Central memory CD8-positive, alpha-beta T cell (primary cell): ENCODE data around the gene PAPOLB.
"Not testable (repeated sequence)": the region's sequence is repeated elsewhere in the genome, so short reads cannot be mapped to it uniquely, and the experiment has no call there.

Experiments
- ATAC-seq: fragments of 150-1000 bp; cut with Tn5 transposase; replicated peaks from 2 replicates; pipeline ENCODE4 v1.10.0; 2022; ENCODE audit warnings: mild to moderate bottlenecking, moderate FRiP score, moderate number of reproducible peaks; ENCODE audit not compliant: poor library complexity, severe bottlenecking; ENCODE audit errors: extremely low read depth
- DNase-seq, 2 donors: peaks; one replicate each; pipeline ENCODE4 v3.0.0; 2021; ENCODE audit warnings: low spot score in 2 of 2
- H3K27ac Mint-ChIP-seq: one replicate; pipeline ENCODE4 v1.8.0; 2022; ENCODE audit warnings: low read depth, mild to moderate bottlenecking, moderate library complexity, mixed read lengths
- H3K27me3 Mint-ChIP-seq: one replicate; pipeline ENCODE4 v1.8.0; 2022; ENCODE audit warnings: mixed read lengths
- H3K36me3 Mint-ChIP-seq: one replicate; pipeline ENCODE4 v1.8.0; 2022; ENCODE audit warnings: mild to moderate bottlenecking, moderate library complexity, mixed read lengths; ENCODE audit not compliant: insufficient read depth
- H3K4me1 Mint-ChIP-seq: one replicate; pipeline ENCODE4 v1.8.0; 2022; ENCODE audit warnings: mixed read lengths
- H3K4me3 Mint-ChIP-seq: one replicate; pipeline ENCODE4 v1.8.0; 2022; ENCODE audit warnings: mild to moderate bottlenecking, moderate library complexity, mixed read lengths
- H3K9me3 Mint-ChIP-seq: one replicate; pipeline ENCODE4 v1.8.0; 2022; ENCODE audit warnings: mixed read lengths

PAPOLB gene

GRCh38 chr7:4861673-4862072 is at the start of gene PAPOLB:
Gene PAPOLB, minus strand, starts transcription at chr7:4862030. Its CDS starts 220 bp downstream, at chr7:4861810.
- H3K27ac Mint-ChIP-seq: peak within 1 kb of the TSS; percentile 42
- H3K27me3 Mint-ChIP-seq: peaks cover 60% of the 10 kb centered on the region
- no peaks in the 10 kb centered on the region for H3K9me3 Mint-ChIP-seq
- H3K4me1 Mint-ChIP-seq: no peaks in the 10 kb centered on the region
- peaks cover 4% of the 10 kb centered on the region for H3K36me3 Mint-ChIP-seq
- ATAC-seq (peak; percentile 65), DNase-seq (peak in 1 of 2 donors; percentile 23)
- peak within 1 kb of the TSS; percentile 59 for H3K4me3 Mint-ChIP-seq

DNA sequence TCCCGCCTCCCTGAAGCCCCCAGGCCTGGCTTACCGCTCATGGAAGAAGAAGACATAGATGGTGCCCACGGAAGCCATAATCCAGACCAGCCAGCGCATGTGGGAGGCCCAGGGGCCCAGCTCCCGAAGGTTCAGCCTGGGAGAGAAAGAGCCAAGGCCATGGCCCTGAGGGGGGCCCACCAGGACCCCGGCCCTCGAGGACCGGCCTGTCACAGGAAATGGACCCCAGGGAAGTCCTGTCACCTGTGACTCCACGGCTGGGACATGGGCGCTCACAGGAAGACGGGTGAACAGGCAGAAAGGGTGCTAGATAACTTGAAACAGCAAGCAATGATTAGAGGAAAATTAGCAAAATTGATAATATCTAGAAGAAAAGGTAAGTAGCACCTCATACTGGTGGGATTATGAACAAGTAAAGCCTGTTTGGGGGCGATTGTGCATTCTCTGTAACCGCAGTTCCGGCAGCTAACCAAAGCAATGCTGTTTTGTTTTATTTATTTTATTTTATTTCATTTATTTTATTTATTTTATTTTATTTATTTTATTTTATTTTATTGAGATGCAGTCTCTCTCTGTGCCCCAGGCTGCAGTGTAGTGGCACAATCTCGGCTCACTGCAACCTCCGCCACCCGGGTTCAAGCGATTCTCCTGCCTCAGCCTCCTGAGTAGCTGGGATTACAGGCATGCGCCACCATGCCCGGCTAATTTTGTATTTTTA is 49.4 kb upstream of the PAPOLB start:
- ATAC-seq: no peak
- H3K4me3 Mint-ChIP-seq: no peak overlapping the region

GRCh38 chr7:4906682-4907081 is 44.9 kb upstream of the PAPOLB start:
- peaks cover 48% of the 10 kb centered on the region for H3K27me3 Mint-ChIP-seq
- DNase-seq: no peak
- H3K4me3 Mint-ChIP-seq: no peak overlapping the region
- H3K4me1 Mint-ChIP-seq: no peaks in the 10 kb centered on the region
- ATAC-seq: no peak
- no peaks in the 10 kb centered on the region for H3K9me3 Mint-ChIP-seq
- H3K36me3 Mint-ChIP-seq: peaks cover 2% of the 10 kb centered on the region
- H3K27ac Mint-ChIP-seq: no peak overlapping the region

More for the DNA sequence above, 49.4 kb upstream of the PAPOLB start:
- DNase-seq: no peak
- H3K4me1 Mint-ChIP-seq: no peaks in the 10 kb centered on the region
- peaks cover 15% of the 10 kb centered on the region for H3K27me3 Mint-ChIP-seq
- no peaks in the 10 kb centered on the region for H3K9me3 Mint-ChIP-seq
- no peak overlapping the region for H3K27ac Mint-ChIP-seq
- H3K36me3 Mint-ChIP-seq: no peaks in the 10 kb centered on the region

DNA sequence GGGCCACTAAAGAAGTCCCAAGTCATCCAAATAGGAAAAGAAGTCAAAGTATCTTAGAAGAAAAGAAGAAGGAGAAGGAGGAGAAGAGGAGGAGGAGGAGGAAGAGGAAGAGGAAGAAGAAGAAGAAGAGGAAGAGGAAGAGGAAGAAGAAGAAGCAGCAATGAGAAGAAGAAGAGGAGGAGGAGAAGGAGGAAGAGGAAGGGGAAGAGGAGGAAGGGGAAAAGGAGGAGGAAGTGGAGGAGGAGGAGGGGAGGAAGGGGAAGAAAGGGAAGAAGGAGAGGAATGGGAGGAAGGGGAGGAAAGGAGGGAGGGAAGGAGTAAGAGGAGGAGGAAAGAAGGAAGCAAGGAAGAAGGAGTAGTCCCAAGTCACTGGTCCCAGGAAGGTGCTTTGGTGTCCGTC is 43.3 kb upstream of the PAPOLB start:
- H3K36me3 Mint-ChIP-seq: peaks cover 2% of the 10 kb centered on the region
- H3K27ac Mint-ChIP-seq: no peak overlapping the region
- peaks cover 46% of the 10 kb centered on the region for H3K27me3 Mint-ChIP-seq
- no peak overlapping the region for H3K4me3 Mint-ChIP-seq
- no peaks in the 10 kb centered on the region for H3K9me3 Mint-ChIP-seq
- ATAC-seq (no peak), DNase-seq (no peak)
- no peaks in the 10 kb centered on the region for H3K4me1 Mint-ChIP-seq

- H3K9me3 Mint-ChIP-seq: no peaks in the 10 kb centered on the region
- peaks cover 49% of the 10 kb centered on the region for H3K27me3 Mint-ChIP-seq
- no peaks in the 10 kb centered on the region for H3K4me1 Mint-ChIP-seq
- H3K27ac Mint-ChIP-seq: no peak overlapping the region
- ATAC-seq (no peak), DNase-seq (no peak)
- peaks cover 2% of the 10 kb centered on the region for H3K36me3 Mint-ChIP-seq
- H3K4me3 Mint-ChIP-seq: no peak overlapping the region
Observed at GRCh38 chr7:4904346-4904745, 42.5 kb upstream of the PAPOLB start.

- Mint-ChIP-seq H3K9me3 (no peaks in the 10 kb centered on the region), H3K36me3 (no peaks in the 10 kb centered on the region), H3K4me1 (no peaks in the 10 kb centered on the region), H3K4me3 (no peak overlapping the region), H3K27me3 (peaks cover 12% of the 10 kb centered on the region), H3K27ac (no peak overlapping the region)
- ATAC-seq: no peak
- no peak for DNase-seq
Observed at GRCh38 chr7:4895766-4896165, 33.9 kb upstream of the PAPOLB start.

- no peak overlapping the region for H3K27ac Mint-ChIP-seq
- no peak for ATAC-seq
- peaks cover 7% of the 10 kb centered on the region for H3K27me3 Mint-ChIP-seq
- H3K36me3 Mint-ChIP-seq: no peaks in the 10 kb centered on the region
- no peaks in the 10 kb centered on the region for H3K4me1 Mint-ChIP-seq
- no peak for DNase-seq
- no peak overlapping the region for H3K4me3 Mint-ChIP-seq
- H3K9me3 Mint-ChIP-seq: no peaks in the 10 kb centered on the region
Observed at GRCh38 chr7:4894482-4894881, 32.7 kb upstream of the PAPOLB start.

DNA sequence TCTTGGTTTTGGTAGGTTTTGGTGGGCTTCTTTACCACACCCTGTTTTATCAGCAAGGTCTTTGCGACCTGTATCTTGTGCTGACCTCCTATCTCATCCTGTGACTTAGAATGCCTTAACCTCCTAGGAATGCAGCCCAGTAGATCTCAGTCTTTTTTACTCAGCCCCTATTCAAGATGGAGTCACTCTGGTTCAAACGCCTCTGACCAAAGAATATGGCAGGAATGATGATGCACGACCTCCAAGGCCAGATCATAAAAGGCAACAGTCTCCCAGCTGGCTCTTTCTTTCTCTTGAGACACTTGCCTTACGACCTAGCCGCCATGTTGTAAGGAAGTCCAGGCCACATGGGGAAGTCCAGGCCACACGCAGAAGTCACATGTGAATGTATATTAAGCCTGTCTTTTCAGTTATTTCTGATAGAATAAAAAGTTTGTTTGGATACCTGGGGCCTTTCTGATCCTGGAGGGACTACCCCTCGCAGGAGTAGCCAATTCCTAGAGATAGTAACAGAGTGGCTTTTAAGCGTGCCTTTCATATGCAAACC is 32.2 kb upstream of the PAPOLB start:
- no peak for ATAC-seq
- no peak overlapping the region for H3K4me3 Mint-ChIP-seq
- H3K9me3 Mint-ChIP-seq: no peaks in the 10 kb centered on the region
- no peaks in the 10 kb centered on the region for H3K4me1 Mint-ChIP-seq
- no peaks in the 10 kb centered on the region for H3K36me3 Mint-ChIP-seq
- H3K27me3 Mint-ChIP-seq: peaks cover 12% of the 10 kb centered on the region
- no peak overlapping the region for H3K27ac Mint-ChIP-seq
- DNase-seq: no peak

DNA sequence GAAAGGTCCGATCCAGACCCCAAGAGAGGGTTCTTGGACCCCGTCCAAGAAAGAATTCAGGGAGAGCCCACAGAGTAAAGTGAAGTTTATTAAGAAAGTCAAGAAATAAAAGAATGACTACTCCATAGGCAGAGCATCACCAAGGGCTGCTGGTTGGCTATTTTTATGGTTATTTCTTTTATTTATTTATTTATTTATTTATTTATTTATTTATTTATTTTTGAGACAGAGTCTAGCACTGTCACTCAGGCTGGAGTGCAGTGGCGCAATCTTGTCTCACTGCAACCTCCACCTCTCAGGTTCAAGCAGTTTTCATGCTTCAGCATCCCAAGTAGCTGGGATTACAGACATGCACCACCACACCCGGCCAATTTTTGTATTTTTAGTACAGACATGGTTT is 31.4 kb upstream of the PAPOLB start:
- not testable (repeated sequence) for H3K4me3 Mint-ChIP-seq, H3K27ac Mint-ChIP-seq, H3K9me3 Mint-ChIP-seq, H3K36me3 Mint-ChIP-seq, DNase-seq, ATAC-seq, H3K4me1 Mint-ChIP-seq
- peaks cover 17% of the 10 kb centered on the region for H3K27me3 Mint-ChIP-seq

GRCh38 chr7:4891522-4891921 is 29.7 kb upstream of the PAPOLB start:
- H3K27me3 Mint-ChIP-seq: peaks cover 29% of the 10 kb centered on the region
- H3K36me3 Mint-ChIP-seq, H3K4me3 Mint-ChIP-seq, H3K4me1 Mint-ChIP-seq, H3K27ac Mint-ChIP-seq, H3K9me3 Mint-ChIP-seq, DNase-seq, ATAC-seq: not testable (repeated sequence)

- ATAC-seq (no peak), DNase-seq (no peak)
- Mint-ChIP-seq H3K4me1 (no peaks in the 10 kb centered on the region), H3K4me3 (no peak overlapping the region), H3K36me3 (peaks cover 2% of the 10 kb centered on the region), H3K27ac (no peak overlapping the region), H3K9me3 (no peaks in the 10 kb centered on the region), H3K27me3 (peaks cover 29% of the 10 kb centered on the region)
Observed at GRCh38 chr7:4889682-4890081, 27.9 kb upstream of the PAPOLB start.

GRCh38 chr7:4888161-4888560 is 26.3 kb upstream of the PAPOLB start:
- H3K27me3 Mint-ChIP-seq: peaks cover 29% of the 10 kb centered on the region
- peaks cover 3% of the 10 kb centered on the region for H3K36me3 Mint-ChIP-seq

GRCh38 chr7:4886671-4887070 is 24.8 kb upstream of the PAPOLB start:
- no peak for ATAC-seq
- Mint-ChIP-seq H3K27ac (no peak overlapping the region), H3K27me3 (peaks cover 40% of the 10 kb centered on the region), H3K4me3 (no peak overlapping the region), H3K9me3 (no peaks in the 10 kb centered on the region), H3K36me3 (peaks cover 3% of the 10 kb centered on the region), H3K4me1 (peaks cover 10% of the 10 kb centered on the region)
- DNase-seq: no peak

More at GRCh38 chr7:4888161-4888560, 26.3 kb upstream of the PAPOLB start:
- ATAC-seq: no peak
- no peaks in the 10 kb centered on the region for H3K9me3 Mint-ChIP-seq
- H3K4me3 Mint-ChIP-seq: no peak overlapping the region
- no peak overlapping the region for H3K27ac Mint-ChIP-seq
- no peak for DNase-seq
- no peaks in the 10 kb centered on the region for H3K4me1 Mint-ChIP-seq
